Kidney (tissue), 14 donors: ENCODE results near the gene ARF1. TPM values are rescaled to one million over a fixed set of nuclear protein-coding genes. Genes with fewer than 3 reads are reported as not detected.

Experiments used
- DNase-seq, 5 donors: peaks; one replicate each; pipeline ENCODE4 v3.0.0-alpha.2; 2013 to 2020
- FAIRE-seq: peaks from 2 replicates; lab custom pipeline; 2012; peaks lifted over from hg19 to GRCh38; lab: Jason Lieb, UNC
- H3K27ac ChIP-seq, 2 donors: one replicate each; pipeline ENCODE4 v1.7.0; 2013; ENCODE audit warnings: low read depth in 2 of 2, low read length in 2 of 2, inconsistent platforms in 1 of 2
- H3K27me3 ChIP-seq: one replicate; pipeline ENCODE4 v1.7.1; 2013; ENCODE audit warnings: low read length, inconsistent platforms; ENCODE audit not compliant: control insufficient read depth, insufficient read depth
- H3K36me3 ChIP-seq, 3 donors: one replicate each; pipeline versions ENCODE4 v1.7.0 to v1.7.1; 2013; ENCODE audit warnings: low read length in 3 of 3, control low read depth in 1 of 3, inconsistent platforms in 1 of 3; ENCODE audit not compliant: insufficient read depth in 3 of 3, control insufficient read depth in 2 of 3
- H3K4me1 ChIP-seq, 3 donors: one replicate each; pipeline versions ENCODE4 v1.7.0 to v1.7.1; 2013; ENCODE audit warnings: low read length in 3 of 3, inconsistent platforms in 1 of 3, low read depth in 1 of 3; ENCODE audit not compliant: control insufficient read depth in 2 of 3, insufficient read depth in 2 of 3
- H3K4me3 ChIP-seq, 3 donors: one replicate each; pipeline versions ENCODE4 v1.7.0 to v1.8.1; 2013; ENCODE audit warnings: low read length in 3 of 3, control low read depth in 1 of 3, inconsistent platforms in 1 of 3
- H3K9ac ChIP-seq, 3 donors: one replicate each; pipeline versions ENCODE4 v1.7.0 to v1.7.1; 2013; ENCODE audit warnings: low read length in 3 of 3, control low read depth in 1 of 3, inconsistent platforms in 1 of 3
- H3K9me3 ChIP-seq, 3 donors: one replicate each; pipeline versions ENCODE4 v1.7.0 to v1.7.1; 2013; ENCODE audit warnings: low read length in 3 of 3, control low read depth in 1 of 3, inconsistent platforms in 1 of 3; ENCODE audit not compliant: control insufficient read depth in 2 of 3, insufficient read depth in 1 of 3
- CTCF ChIP-seq: IDR thresholded peaks from 3 replicates; pipeline ENCODE4 v1.5.1; 2012; ENCODE audit warnings: mild to moderate bottlenecking, moderate library complexity, borderline replicate concordance; ENCODE audit not compliant: insufficient read depth; ENCODE audit errors: extremely low read depth
- intact Hi-C: fragments of 100-400 bp; cut with DNase I; formaldehyde crosslinking; loops from one replicate; pipeline ENCODE4 v1.11.1; 2022
- polyA plus RNA-seq: library from polyadenylated mRNA; stranded (reverse); fragments of 350-450 nt; fragmentation: Illumina TruSeq; extraction: RNeasy Lipid Tissue Mini Kit (QIAGEN cat#74804); gene quantifications from one replicate; pipeline ENCODE4 v1.2.3, GENCODE V29; 2014; ENCODE audit warnings: low read depth, low replicate concordance; ENCODE audit not compliant: insufficient read depth
- total RNA-seq: library from RNA; stranded (reverse); fragmentation: NEBNext Ultra II Directional; extraction: Animal tissue kit (Norgen Biotek cat#: 25700); gene quantifications from one replicate; pipeline ENCODE4 v1.2.1, GENCODE V29; 2021
- donor health status: control.
- donor health status: control.
- donor health status: control.
- donor health status: control.
- donor health status: control.
- donor health status: DM: yes; HTN: yes; CAD: no.
- donor health status: Normal renal cell carcinoma (clear cell type).

ARF1 gene
- total and polyA plus RNA-seq, 2 donors from 2014 or later = 383 to 398 TPM

- peak in 2 of 5 donors; percentile 33 to 64 for DNase-seq
- intact Hi-C loops = no loop called here
- no peak for TF ChIP-seq CTCF
- peaks cover 0 to 13% (median 0%) of the 10 kb centered on the region in 3 donors for H3K36me3 ChIP-seq
- no peaks in the 10 kb centered on the region for H3K27me3 ChIP-seq
- H3K4me1 ChIP-seq = peaks cover 0 to 50% (median 21%) of the 10 kb centered on the region in 3 donors
- no peak overlapping the region for H3K4me3 ChIP-seq
- no peak overlapping the region for H3K27ac ChIP-seq
- no peak overlapping the region for H3K9ac ChIP-seq
- FAIRE-seq = no peak
- no peaks in the 10 kb centered on the region for H3K9me3 ChIP-seq
Observed at GRCh38 chr1:228146417-228147150, 64.1 kb downstream of the ARF1 start.

- no peak for FAIRE-seq
Observed at GRCh38 chr1:228147151-228147693, 64.7 kb downstream of the ARF1 start.

GRCh38 chr1:228147768-228148167 lies 65.3 kb downstream of the ARF1 start:
- no peak overlapping the region for H3K9ac ChIP-seq
- no peak overlapping the region for H3K4me3 ChIP-seq
- H3K27ac ChIP-seq = no peak overlapping the region
- DNase-seq (peak in 2 of 5 donors; percentile 29 to 51), FAIRE-seq (no peak)
- H3K27me3 ChIP-seq = no peaks in the 10 kb centered on the region
- no peak for TF ChIP-seq CTCF
- intact Hi-C loops = no loop called here
- peaks cover 0 to 39% (median 13%) of the 10 kb centered on the region in 3 donors for H3K4me1 ChIP-seq
- peaks cover 0 to 13% (median 0%) of the 10 kb centered on the region in 3 donors for H3K36me3 ChIP-seq
- H3K9me3 ChIP-seq = no peaks in the 10 kb centered on the region

More at GRCh38 chr1:228147151-228147693, 64.7 kb downstream of the ARF1 start:
- no peak overlapping the region for H3K4me3 ChIP-seq
- H3K9ac ChIP-seq = no peak overlapping the region
- DNase-seq = peak in 2 of 5 donors; percentile 36 to 71
- H3K9me3 ChIP-seq = no peaks in the 10 kb centered on the region
- TF ChIP-seq CTCF = no peak
- H3K27ac ChIP-seq = peak overlapping the region in 1 of 2 donors; percentile 7
- H3K4me1 ChIP-seq = peaks cover 0 to 44% (median 18%) of the 10 kb centered on the region in 3 donors
- H3K36me3 ChIP-seq = peaks cover 0 to 13% (median 0%) of the 10 kb centered on the region in 3 donors
- intact Hi-C loops = no loop called here
- no peaks in the 10 kb centered on the region for H3K27me3 ChIP-seq
